HFF-Myc (cell line): Measurements from ENCODE around the gene BACE1-AS.

ENCODE experiments used
- DNase-seq: peaks from one replicate; pipeline ENCODE4 v3.0.0-alpha.2; 2011; ENCODE audit warnings: low read depth; ENCODE audit errors: extremely low read depth
- H3K4me3 ChIP-seq: replicated peaks from 2 replicates; pipeline ENCODE4 v1.5.1; 2011; ENCODE audit warnings: low read depth, mild to moderate bottlenecking, control low read depth, low read length
- TF ChIP-seq, protein P1 (sequence below): IDR thresholded peaks from 2 replicates; pipeline ENCODE4 v1.5.1; 2012; ENCODE audit warnings: mild to moderate bottlenecking, low read depth, low read length, control low read depth; ENCODE audit errors: missing control alignments

The BACE1-AS gene

DNA sequence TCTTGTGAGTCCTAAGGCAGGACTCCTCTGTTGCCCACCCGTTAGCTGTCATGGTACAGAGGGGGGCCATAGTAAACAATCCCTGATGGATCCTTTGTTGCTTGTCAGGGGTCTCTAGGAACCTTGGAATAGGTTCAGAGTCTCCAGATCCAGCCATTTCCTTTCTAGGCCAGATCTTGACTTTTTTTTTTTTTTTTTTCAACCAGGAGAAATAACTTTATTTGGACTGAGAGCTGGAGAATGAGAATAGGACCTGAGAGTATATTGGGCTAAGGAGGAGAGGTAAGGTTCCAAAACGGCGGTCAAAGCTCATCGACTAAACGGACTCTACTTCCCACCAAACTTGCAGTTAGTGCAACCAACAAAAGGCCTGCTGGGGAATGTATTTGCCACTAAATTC is 44.3 kb downstream of the BACE1-AS start:
- H3K4me3 ChIP-seq: no peak overlapping the region
- TF ChIP-seq, protein P1, sequence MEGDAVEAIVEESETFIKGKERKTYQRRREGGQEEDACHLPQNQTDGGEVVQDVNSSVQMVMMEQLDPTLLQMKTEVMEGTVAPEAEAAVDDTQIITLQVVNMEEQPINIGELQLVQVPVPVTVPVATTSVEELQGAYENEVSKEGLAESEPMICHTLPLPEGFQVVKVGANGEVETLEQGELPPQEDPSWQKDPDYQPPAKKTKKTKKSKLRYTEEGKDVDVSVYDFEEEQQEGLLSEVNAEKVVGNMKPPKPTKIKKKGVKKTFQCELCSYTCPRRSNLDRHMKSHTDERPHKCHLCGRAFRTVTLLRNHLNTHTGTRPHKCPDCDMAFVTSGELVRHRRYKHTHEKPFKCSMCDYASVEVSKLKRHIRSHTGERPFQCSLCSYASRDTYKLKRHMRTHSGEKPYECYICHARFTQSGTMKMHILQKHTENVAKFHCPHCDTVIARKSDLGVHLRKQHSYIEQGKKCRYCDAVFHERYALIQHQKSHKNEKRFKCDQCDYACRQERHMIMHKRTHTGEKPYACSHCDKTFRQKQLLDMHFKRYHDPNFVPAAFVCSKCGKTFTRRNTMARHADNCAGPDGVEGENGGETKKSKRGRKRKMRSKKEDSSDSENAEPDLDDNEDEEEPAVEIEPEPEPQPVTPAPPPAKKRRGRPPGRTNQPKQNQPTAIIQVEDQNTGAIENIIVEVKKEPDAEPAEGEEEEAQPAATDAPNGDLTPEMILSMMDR: no peak
- DNase-seq: no peak

DNA sequence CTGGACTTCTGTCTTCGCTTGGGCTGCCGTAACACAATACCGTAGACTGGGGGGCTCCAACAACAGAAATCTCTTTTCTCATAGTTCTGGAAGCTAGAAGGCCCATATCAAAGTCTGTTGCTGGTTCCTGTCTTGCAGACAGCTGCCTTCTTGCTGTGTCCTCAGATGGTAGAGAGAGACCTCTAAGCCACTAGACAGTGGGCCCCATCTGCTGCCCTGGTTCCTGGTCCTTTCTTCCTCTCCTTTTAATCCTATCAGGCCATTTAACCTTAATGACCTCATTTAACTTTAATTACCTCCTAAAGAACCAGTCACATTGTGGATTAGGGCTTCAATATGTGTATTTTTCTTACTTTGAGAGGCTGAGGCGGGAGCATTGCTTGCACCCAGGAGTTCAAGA is 45.9 kb downstream of the BACE1-AS start:
- TF ChIP-seq, protein P1: no peak
- no peak overlapping the region for H3K4me3 ChIP-seq
- DNase-seq: no peak
